ENCODE results near the gene RIOK3. TPM values are rescaled to one million over a fixed set of nuclear protein-coding genes. Genes with fewer than 3 reads are reported as not detected.

Gene RIOK3
- total and polyA plus RNA-seq, 7 donors, result 38.2 to 206 (median 54.6) TPM

GRCh38 chr18:23459530-23459921, 6.4 kb downstream of the RIOK3 start:
- TF ChIP-seq POLR2AphosphoS5 (IDR thresholded peaks at IDR 0.05) (no peak), EP300 (IDR thresholded peaks at IDR 0.05) (no peak), POLR2A (IDR thresholded peaks at IDR 0.05) (no peak), CTCF (IDR thresholded peaks at IDR 0.05) (no peak)
- intact Hi-C loops (cut with DNase I), result no loop called here
- Histone ChIP-seq H3K27me3 (no peaks in the 10 kb centered on the region), H3K4me3 (no peak overlapping the region), H3K4me1 (peaks cover 0 to 62% (median 54%) of the 10 kb centered on the region in 4 donors), H3K27ac (no peak overlapping the region), H3K36me3 (peaks cover 10 to 24% (median 18%) of the 10 kb centered on the region in 4 donors), H3K9me3 (no peaks in the 10 kb centered on the region)
- no peak for DNase-seq
- whole genome bisulfite sequencing, 2 donors, result 94 to 95% methylated on average over 7 of the region's 7 CpGs

DNA sequence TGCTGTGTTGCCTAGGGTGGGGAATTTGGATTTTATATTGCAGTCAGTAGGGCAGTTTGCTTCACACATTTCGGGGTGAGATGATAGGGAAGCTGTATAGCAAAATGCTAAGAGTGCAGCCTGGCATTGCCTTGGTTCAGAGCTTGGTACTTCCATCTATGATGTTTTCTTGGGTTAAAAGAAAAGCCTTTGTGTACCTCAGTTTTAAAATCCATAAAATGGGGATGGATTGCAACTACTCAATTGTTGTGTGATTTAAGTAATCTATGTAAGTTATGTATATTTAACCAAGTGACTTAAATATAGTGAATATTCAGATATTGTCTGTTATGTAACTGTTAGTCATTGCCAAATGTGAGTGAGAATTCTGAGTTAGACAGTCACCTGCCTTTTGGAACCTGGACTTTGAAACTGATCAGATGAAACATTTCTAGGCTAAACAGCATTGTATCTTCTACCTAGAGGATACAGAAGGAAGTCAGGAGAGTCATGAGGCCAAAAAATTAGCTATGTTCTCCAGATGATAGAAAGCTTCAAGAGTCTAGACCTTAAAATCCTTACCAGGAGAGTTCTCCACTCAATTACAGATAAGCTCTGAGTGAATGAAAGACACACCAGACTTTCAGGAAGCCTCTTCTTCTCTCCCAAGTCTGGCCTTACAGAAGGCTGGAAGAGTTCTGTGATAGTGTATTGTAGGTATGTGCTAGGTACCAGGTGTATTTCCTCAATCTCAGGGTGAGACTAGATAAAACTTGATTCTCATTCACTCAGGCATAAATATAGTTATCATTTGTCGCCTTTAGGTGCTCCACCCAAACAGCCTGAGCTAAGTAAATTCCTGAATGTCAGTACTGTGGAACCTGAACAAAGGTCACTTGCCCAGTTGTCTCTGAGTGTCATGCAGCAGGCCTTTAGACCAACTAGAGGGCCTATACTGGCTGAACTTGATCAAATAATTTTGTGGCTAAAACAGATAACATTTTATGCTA, 7.5 kb downstream of the RIOK3 start:
- no peak for TF ChIP-seq CTCF (IDR thresholded peaks at IDR 0.05)
- TF ChIP-seq POLR2A (IDR thresholded peaks at IDR 0.05), result no peak
- no peak for TF ChIP-seq POLR2AphosphoS5 (IDR thresholded peaks at IDR 0.05)
- Histone ChIP-seq H3K27me3 (no peaks in the 10 kb centered on the region), H3K9me3 (no peaks in the 10 kb centered on the region), H3K27ac (no peak overlapping the region), H3K36me3 (peaks cover 10 to 35% (median 26%) of the 10 kb centered on the region in 4 donors), H3K4me3 (no peak overlapping the region), H3K4me1 (peaks cover 0 to 54% (median 44%) of the 10 kb centered on the region in 4 donors)
- intact Hi-C loops (cut with DNase I), result no loop called here
- DNase-seq, result no peak
- 53 to 69% methylated on average over 2 of the region's 2 CpGs for WGBS, 2 donors

DNA sequence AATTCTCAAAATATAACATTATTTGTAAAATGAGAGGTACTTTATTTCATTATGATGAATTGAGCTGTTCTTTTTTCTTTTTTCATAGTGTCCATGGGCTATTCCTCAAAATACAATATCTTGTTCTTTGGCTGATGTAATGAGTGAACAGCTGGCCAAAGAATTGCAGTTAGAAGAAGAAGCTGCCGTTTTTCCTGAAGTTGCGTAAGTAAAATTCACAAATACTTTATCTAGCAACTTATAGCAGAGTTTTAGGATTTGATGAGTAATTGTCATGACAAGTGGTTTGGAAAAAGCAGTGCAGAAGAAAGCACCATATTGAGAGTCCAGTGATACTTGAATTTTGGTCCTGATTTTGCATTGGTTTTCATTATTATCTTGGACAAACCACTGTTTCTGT, 9.8 kb downstream of the RIOK3 start:
- H3K4me3 ChIP-seq, result no peak overlapping the region
- peaks cover 0 to 37% (median 30%) of the 10 kb centered on the region in 4 donors for H3K4me1 ChIP-seq
- TF ChIP-seq CTCF (IDR thresholded peaks at IDR 0.05) (no peak), POLR2AphosphoS5 (IDR thresholded peaks at IDR 0.05) (no peak), POLR2A (IDR thresholded peaks at IDR 0.05) (no peak), EP300 (IDR thresholded peaks at IDR 0.05) (no peak)
- WGBS, 2 donors, result 83 to 89% methylated on average over 2 of the region's 2 CpGs
- intact Hi-C loops (cut with DNase I), result no loop called here
- no peak overlapping the region for H3K27ac ChIP-seq
- no peaks in the 10 kb centered on the region for H3K9me3 ChIP-seq
- DNase-seq, result no peak
- peaks cover 24 to 58% (median 46%) of the 10 kb centered on the region in 4 donors for H3K36me3 ChIP-seq
- no peaks in the 10 kb centered on the region for H3K27me3 ChIP-seq

- DNase-seq, result no peak
- no peak overlapping the region for H3K4me3 ChIP-seq
- H3K4me1 ChIP-seq, result no peaks in the 10 kb centered on the region
- intact Hi-C loops (cut with DNase I), result no loop called here
- peaks cover 34 to 97% (median 66%) of the 10 kb centered on the region in 4 donors for H3K36me3 ChIP-seq
- H3K27me3 ChIP-seq, result no peaks in the 10 kb centered on the region
- TF ChIP-seq CTCF (IDR thresholded peaks at IDR 0.05), result no peak
- peak in 1 of 4 donors; percentile 30 for TF ChIP-seq POLR2AphosphoS5 (IDR thresholded peaks at IDR 0.05)
- no peak for TF ChIP-seq POLR2A (IDR thresholded peaks at IDR 0.05)
- TF ChIP-seq EP300 (IDR thresholded peaks at IDR 0.05), result no peak
- WGBS, 2 donors, result 91 to 92% methylated on average over 3 of the region's 3 CpGs
- H3K9me3 ChIP-seq, result no peaks in the 10 kb centered on the region
- no peak overlapping the region for H3K27ac ChIP-seq
Measured at GRCh38 chr18:23468753-23469459, 15.8 kb downstream of the RIOK3 start.
